T-helper 17 cell (primary cell): ENCODE measurements around the gene STPG1. TPM values are rescaled to one million over a fixed set of nuclear protein-coding genes. Genes with fewer than 3 reads are reported as not detected.

ENCODE experiments used
- ATAC-seq: fragments of 150-1000 bp; cut with Tn5 transposase; 2 replicates; pipeline ENCODE4 v1.10.0; 2021; ENCODE audit warnings: mild to moderate bottlenecking, moderate library complexity
- DNase-seq, 3 donors: peaks; one replicate each; pipeline versions ENCODE4 v3.0.0 to v3.0.0-alpha.2; 2020 to 2021
- H3K9me3 ChIP-seq: one replicate; pipeline ENCODE4 v1.7.0; 2013; ENCODE audit warnings: low read length, mild to moderate bottlenecking; ENCODE audit not compliant: control insufficient read depth, poor library complexity, severe bottlenecking
- H3K27ac Mint-ChIP-seq: one replicate; pipeline ENCODE4 v1.8.0; 2022; ENCODE audit warnings: mild to moderate bottlenecking, moderate library complexity, mixed read lengths
- H3K27me3 Mint-ChIP-seq: one replicate; pipeline ENCODE4 v1.8.0; 2022; ENCODE audit warnings: mixed read lengths
- H3K36me3 Mint-ChIP-seq: one replicate; pipeline ENCODE4 v1.8.0; 2022; ENCODE audit warnings: low read depth, mixed read lengths
- H3K4me1 Mint-ChIP-seq: one replicate; pipeline ENCODE4 v1.8.0; 2022; ENCODE audit warnings: mild to moderate bottlenecking, mixed read lengths
- H3K4me3 Mint-ChIP-seq: one replicate; pipeline ENCODE4 v1.8.0; 2022; ENCODE audit warnings: mild to moderate bottlenecking, moderate library complexity, mixed read lengths
- total RNA-seq, 4 donors: library from RNA in 2 of 4; stranded (reverse) in 2 of 4; gene quantifications; one replicate each; pipeline ENCODE4 v1.2.3 and lab custom pipeline; 2022 to 2026

The STPG1 gene
- total RNA-seq, 2 donors from 2014 or later = 2.5 to 3.6 TPM

DNA sequence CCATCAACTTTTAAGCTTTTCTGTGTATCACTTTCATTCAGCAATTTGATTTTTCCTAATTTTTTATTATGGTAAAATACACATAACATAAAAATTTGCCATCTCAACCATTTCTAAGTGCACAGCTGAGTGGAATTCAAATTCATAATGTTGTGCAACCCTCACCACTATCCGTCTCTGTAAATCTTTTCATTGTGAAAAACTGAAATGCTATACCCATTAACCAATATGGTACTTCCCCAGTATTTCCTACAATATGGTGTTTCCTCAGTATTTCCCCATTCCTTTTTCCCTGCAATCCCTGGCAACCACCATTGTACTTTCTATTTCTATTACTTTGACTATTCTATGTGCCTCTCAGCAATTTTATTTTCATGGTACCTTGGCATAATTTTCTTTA, 6.8 kb downstream of the STPG1 start:
- no peak overlapping the region for H3K4me3 Mint-ChIP-seq
- ATAC-seq (no peak), DNase-seq (no peak)
- H3K27me3 Mint-ChIP-seq = no peaks in the 10 kb centered on the region
- no peaks in the 10 kb centered on the region for H3K36me3 Mint-ChIP-seq
- peaks cover 3% of the 10 kb centered on the region for H3K4me1 Mint-ChIP-seq
- no peaks in the 10 kb centered on the region for H3K9me3 ChIP-seq
- H3K27ac Mint-ChIP-seq = no peak overlapping the region

GRCh38 chr1:24403806-24404205, 9.8 kb downstream of the STPG1 start:
- Mint-ChIP-seq H3K27ac (no peak overlapping the region), H3K36me3 (no peaks in the 10 kb centered on the region), H3K27me3 (no peaks in the 10 kb centered on the region), H3K4me1 (peaks cover 2% of the 10 kb centered on the region), H3K4me3 (no peak overlapping the region)
- no peaks in the 10 kb centered on the region for H3K9me3 ChIP-seq
- DNase-seq (no peak), ATAC-seq (no peak)

- no peaks in the 10 kb centered on the region for H3K9me3 ChIP-seq
- Mint-ChIP-seq H3K4me3 (no peak overlapping the region), H3K27ac (peak overlapping the region; percentile 53), H3K27me3 (no peaks in the 10 kb centered on the region), H3K36me3 (no peaks in the 10 kb centered on the region), H3K4me1 (peaks cover 5% of the 10 kb centered on the region)
- ATAC-seq (no peak), DNase-seq (no peak)
These were observed 13.5 kb downstream of the STPG1 start for GRCh38 chr1:24400065-24400464.

GRCh38 chr1:24393892-24394291, 19.7 kb downstream of the STPG1 start:
- DNase-seq = no peak
- Mint-ChIP-seq H3K27ac (peak overlapping the region; percentile 97), H3K4me1 (peaks cover 23% of the 10 kb centered on the region), H3K27me3 (no peaks in the 10 kb centered on the region), H3K4me3 (no peak overlapping the region), H3K36me3 (no peaks in the 10 kb centered on the region)
- H3K9me3 ChIP-seq = no peaks in the 10 kb centered on the region
- ATAC-seq = no peak

DNA sequence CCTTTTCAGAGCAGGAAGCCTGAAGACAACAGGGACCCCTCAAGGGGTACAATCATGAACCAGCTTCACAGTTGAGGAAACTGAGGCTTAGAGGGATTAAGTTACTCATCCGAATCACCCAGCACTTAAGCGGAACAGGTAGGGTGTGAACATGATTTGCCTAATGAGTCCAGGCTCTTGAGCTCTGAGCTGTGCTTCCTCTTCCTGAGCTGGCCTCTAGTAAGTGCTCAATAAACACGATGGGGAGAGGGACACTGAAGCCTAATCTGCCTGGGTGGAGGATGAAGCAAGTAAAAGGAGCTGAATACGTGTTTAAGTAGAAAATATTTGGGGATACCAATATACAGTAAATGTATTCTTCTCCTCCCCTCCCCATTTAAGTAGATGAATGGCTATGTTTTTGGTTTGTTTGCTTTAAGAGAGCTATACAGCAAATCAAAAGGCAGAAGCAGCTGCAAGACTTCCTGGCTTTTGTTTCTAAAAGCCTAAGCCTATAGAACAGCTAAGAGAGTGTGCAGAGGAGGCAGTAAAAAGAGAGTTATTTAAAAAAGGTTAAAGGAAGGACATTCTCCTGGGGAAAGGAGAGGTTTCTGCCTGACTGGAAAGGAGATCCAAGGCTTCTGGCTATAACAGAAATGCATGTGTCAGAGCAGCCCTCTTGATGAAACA, 20.5 kb downstream of the STPG1 start:
- Mint-ChIP-seq H3K36me3 (no peaks in the 10 kb centered on the region), H3K4me3 (no peak overlapping the region), H3K4me1 (peaks cover 23% of the 10 kb centered on the region), H3K27ac (peak overlapping the region; percentile 97), H3K27me3 (no peaks in the 10 kb centered on the region)
- DNase-seq (no peak), ATAC-seq (no peak)
- no peaks in the 10 kb centered on the region for H3K9me3 ChIP-seq

GRCh38 chr1:24392604-24392946, 21.0 kb downstream of the STPG1 start:
- no peaks in the 10 kb centered on the region for H3K36me3 Mint-ChIP-seq

DNA sequence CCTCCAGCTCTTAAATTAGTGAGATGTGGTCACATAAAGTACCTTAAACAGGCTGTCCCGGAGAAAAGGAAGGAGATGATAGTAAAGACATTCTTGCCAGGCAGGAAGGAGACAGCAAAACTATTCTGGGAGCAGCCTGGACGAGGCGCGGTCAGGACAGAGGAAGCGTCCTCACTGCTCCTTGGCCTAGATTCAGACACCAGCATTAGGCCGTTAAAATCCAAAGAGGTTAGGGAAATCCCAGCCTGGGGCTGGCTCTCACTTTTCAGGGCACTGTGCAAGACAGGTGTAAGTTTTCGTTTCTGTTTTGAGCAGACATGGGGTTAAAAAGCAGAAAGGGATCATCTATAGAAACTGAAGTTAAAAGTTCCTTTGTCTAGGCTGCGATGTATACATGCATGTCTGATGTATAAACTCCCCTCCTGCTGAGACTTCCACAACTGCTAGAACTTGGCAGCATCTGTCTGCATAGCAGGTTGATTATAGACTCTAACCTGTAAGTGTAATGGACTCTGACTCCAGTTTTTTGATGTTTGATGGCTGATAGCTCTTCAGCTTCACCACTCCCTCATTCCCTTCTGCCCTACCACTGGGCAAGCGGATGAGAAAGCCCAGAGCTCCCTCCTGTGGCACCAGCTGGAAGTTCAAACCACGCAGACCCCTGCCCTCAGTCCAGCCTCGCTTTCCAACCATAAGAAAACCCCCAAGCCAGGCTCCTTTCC, 21.5 kb downstream of the STPG1 start:
- H3K27ac Mint-ChIP-seq = peak overlapping the region; percentile 97
- no peaks in the 10 kb centered on the region for H3K36me3 Mint-ChIP-seq
- ATAC-seq (peak; percentile 78), DNase-seq (peak; percentile 31 to 49 (median 43))
- peak overlapping the region; percentile 94 for H3K4me3 Mint-ChIP-seq
- H3K27me3 Mint-ChIP-seq = no peaks in the 10 kb centered on the region
- peaks cover 20% of the 10 kb centered on the region for H3K4me1 Mint-ChIP-seq
- H3K9me3 ChIP-seq = no peaks in the 10 kb centered on the region

More at GRCh38 chr1:24392604-24392946, 21.0 kb downstream of the STPG1 start:
- DNase-seq (no peak), ATAC-seq (peak; percentile 1)
- Mint-ChIP-seq H3K27ac (peak overlapping the region; percentile 97), H3K4me3 (peak overlapping the region; percentile 94), H3K27me3 (no peaks in the 10 kb centered on the region), H3K4me1 (peaks cover 23% of the 10 kb centered on the region)
- H3K9me3 ChIP-seq = no peaks in the 10 kb centered on the region

- peak; percentile 78 for ATAC-seq
These were observed 22.4 kb downstream of the STPG1 start for GRCh38 chr1:24390924-24391782.

GRCh38 chr1:24389231-24389678, 24.3 kb downstream of the STPG1 start:
- no peak for ATAC-seq
- no peaks in the 10 kb centered on the region for H3K36me3 Mint-ChIP-seq

More at GRCh38 chr1:24390924-24391782, 22.4 kb downstream of the STPG1 start:
- H3K27ac Mint-ChIP-seq = peak overlapping the region; percentile 97
- H3K4me3 Mint-ChIP-seq = peak overlapping the region; percentile 94
- H3K36me3 Mint-ChIP-seq = no peaks in the 10 kb centered on the region
- H3K27me3 Mint-ChIP-seq = no peaks in the 10 kb centered on the region
- peak; percentile 41 to 52 (median 51) for DNase-seq
- H3K9me3 ChIP-seq = no peaks in the 10 kb centered on the region
- H3K4me1 Mint-ChIP-seq = peaks cover 20% of the 10 kb centered on the region

GRCh38 chr1:24388331-24388885, 25.2 kb downstream of the STPG1 start:
- peaks cover 34% of the 10 kb centered on the region for H3K4me1 Mint-ChIP-seq
- H3K36me3 Mint-ChIP-seq = no peaks in the 10 kb centered on the region
- no peak for DNase-seq
- H3K27me3 Mint-ChIP-seq = no peaks in the 10 kb centered on the region
- H3K27ac Mint-ChIP-seq = no peak overlapping the region
- ATAC-seq = no peak
- H3K9me3 ChIP-seq = no peaks in the 10 kb centered on the region
- no peak overlapping the region for H3K4me3 Mint-ChIP-seq

More at GRCh38 chr1:24389231-24389678, 24.3 kb downstream of the STPG1 start:
- no peak for DNase-seq
- no peaks in the 10 kb centered on the region for H3K27me3 Mint-ChIP-seq
- H3K4me1 Mint-ChIP-seq = peaks cover 32% of the 10 kb centered on the region
- H3K9me3 ChIP-seq = no peaks in the 10 kb centered on the region
- no peak overlapping the region for H3K27ac Mint-ChIP-seq
- H3K4me3 Mint-ChIP-seq = no peak overlapping the region

- Mint-ChIP-seq H3K4me1 (peaks cover 30% of the 10 kb centered on the region), H3K4me3 (no peak overlapping the region), H3K36me3 (peaks cover 2% of the 10 kb centered on the region), H3K27me3 (no peaks in the 10 kb centered on the region), H3K27ac (no peak overlapping the region)
- H3K9me3 ChIP-seq = no peaks in the 10 kb centered on the region
- DNase-seq (no peak), ATAC-seq (no peak)
These were observed 25.9 kb downstream of the STPG1 start for GRCh38 chr1:24387636-24388175.

GRCh38 chr1:24386931-24387330, 26.7 kb downstream of the STPG1 start:
- DNase-seq = no peak

More at GRCh38 chr1:24386931-24387330, 26.7 kb downstream of the STPG1 start:
- H3K36me3 Mint-ChIP-seq = peaks cover 2% of the 10 kb centered on the region
- no peaks in the 10 kb centered on the region for H3K9me3 ChIP-seq
- peak overlapping the region; percentile 53 for H3K27ac Mint-ChIP-seq
- no peaks in the 10 kb centered on the region for H3K27me3 Mint-ChIP-seq
- peaks cover 23% of the 10 kb centered on the region for H3K4me1 Mint-ChIP-seq
- no peak for ATAC-seq
- H3K4me3 Mint-ChIP-seq = no peak overlapping the region
